GM18507 (cell line): ENCODE results near the gene EEF2KMT.
"Not testable (repeated sequence)": the region's sequence is repeated elsewhere in the genome, so short reads cannot be mapped to it uniquely, and the experiment has no call there.

Experiments used
- DNase-seq: peaks from one replicate; pipeline ENCODE4 v3.0.0; 2011; ENCODE audit warnings: low read depth; ENCODE audit not compliant: insufficient read length; ENCODE audit errors: extremely low spot score
- FAIRE-seq: peaks from 2 replicates; lab custom pipeline; 2011; peaks lifted over from hg19 to GRCh38; lab: Jason Lieb, UNC

EEF2KMT gene

GRCh38 chr16:5097470-5098220 lies at the start of gene EEF2KMT:
Gene EEF2KMT, minus strand, starts transcription at chr16:5097795. Its CDS starts 56 bp downstream, at chr16:5097739.
- FAIRE-seq (peak; percentile 90), DNase-seq (peak; percentile 72)

GRCh38 chr16:5144621-5144956 lies 47.0 kb upstream of the EEF2KMT start:
- DNase-seq, FAIRE-seq: not testable (repeated sequence)

GRCh38 chr16:5143761-5144620 lies 46.4 kb upstream of the EEF2KMT start:
- DNase-seq (no peak), FAIRE-seq (no peak)

- FAIRE-seq, DNase-seq: not testable (repeated sequence)
Measured at GRCh38 chr16:5140151-5140550, 42.6 kb upstream of the EEF2KMT start.

- FAIRE-seq, DNase-seq: not testable (repeated sequence)
Measured at GRCh38 chr16:5134739-5135452, 37.3 kb upstream of the EEF2KMT start.

GRCh38 chr16:5132915-5133600 lies 35.5 kb upstream of the EEF2KMT start:
- FAIRE-seq, DNase-seq: not testable (repeated sequence)

- DNase-seq, FAIRE-seq: not testable (repeated sequence)
Measured at GRCh38 chr16:5131467-5132004, 33.9 kb upstream of the EEF2KMT start.

GRCh38 chr16:5117300-5118087 lies 19.9 kb upstream of the EEF2KMT start:
- FAIRE-seq, DNase-seq: not testable (repeated sequence)

- not testable (repeated sequence) for FAIRE-seq, DNase-seq
Measured at GRCh38 chr16:5116780-5117295, 19.2 kb upstream of the EEF2KMT start.

- not testable (repeated sequence) for FAIRE-seq, DNase-seq
Measured at GRCh38 chr16:5110933-5111332, 13.3 kb upstream of the EEF2KMT start.

GRCh38 chr16:5108505-5109158 lies 11.0 kb upstream of the EEF2KMT start:
- FAIRE-seq (no peak), DNase-seq (no peak)

GRCh38 chr16:5105039-5105438 lies 7.4 kb upstream of the EEF2KMT start:
- DNase-seq, FAIRE-seq: not testable (repeated sequence)

GRCh38 chr16:5103296-5104032 lies 5.9 kb upstream of the EEF2KMT start:
- not testable (repeated sequence) for FAIRE-seq, DNase-seq

- not testable (repeated sequence) for FAIRE-seq, DNase-seq
Measured at GRCh38 chr16:5099174-5099573, 1.6 kb upstream of the EEF2KMT start.

GRCh38 chr16:5098221-5099159 lies 895 bp upstream of the EEF2KMT start:
- not testable (repeated sequence) for DNase-seq, FAIRE-seq

- DNase-seq, result not testable (repeated sequence)
Measured at GRCh38 chr16:5097061-5097469, 530 bp downstream of the EEF2KMT start.

More at GRCh38 chr16:5097061-5097469, 530 bp downstream of the EEF2KMT start:
- FAIRE-seq, result not testable (repeated sequence)
